CD14-positive monocyte (primary cell): ENCODE data around the gene AFF1. TPM values are rescaled to one million over a fixed set of nuclear protein-coding genes. Genes with fewer than 3 reads are reported as not detected.
A peak's percentile ranks its signal among the peaks of the same experiment; 100 is the strongest.

Experiments
- DNase-seq, 3 donors: peaks; one replicate each; pipeline ENCODE4 v3.0.0-alpha.2; 2011 to 2022
- H2AFZ ChIP-seq: 2 replicates; pipeline ENCODE4 v1.6.0; 2012; ENCODE audit warnings: mild to moderate bottlenecking, low read depth, low read length, inconsistent platforms; ENCODE audit not compliant: insufficient read depth, poor library complexity, severe bottlenecking
- H3K27ac ChIP-seq, 2 donors: 1 replicate in 1 of 2; 2 replicates in 1 of 2; pipeline ENCODE4 v1.5.1; 2012 to 2013; ENCODE audit warnings: low read length in 2 of 2, control low read depth in 1 of 2, inconsistent platforms in 1 of 2, low read depth in 1 of 2, mild to moderate bottlenecking in 1 of 2
- H3K27me3 ChIP-seq, 2 donors: one replicate each; pipeline versions ENCODE4 v1.6.0 to v1.6.1; 2011 to 2013; ENCODE audit warnings: low read length in 2 of 2; ENCODE audit not compliant: control insufficient read depth in 2 of 2, insufficient read depth in 2 of 2
- H3K36me3 ChIP-seq, 2 donors: replicated peaks in 1 of 2; 1 replicate in 1 of 2; 2 replicates in 1 of 2; pipeline versions ENCODE4 v1.5.1 to v1.6.1; 2012 to 2013; ENCODE audit warnings: low read length in 2 of 2, control low read depth in 1 of 2, inconsistent platforms in 1 of 2, mild to moderate bottlenecking in 1 of 2; ENCODE audit not compliant: insufficient read depth in 2 of 2, control insufficient read depth in 1 of 2
- H3K4me1 ChIP-seq, 2 donors: 1 replicate in 1 of 2; 2 replicates in 1 of 2; pipeline versions ENCODE4 v1.5.1 to v1.6.1; 2012 to 2013; ENCODE audit warnings: low read length in 2 of 2, control low read depth in 1 of 2, inconsistent platforms in 1 of 2, mild to moderate bottlenecking in 1 of 2, moderate library complexity in 1 of 2; ENCODE audit not compliant: insufficient read depth in 2 of 2, control insufficient read depth in 1 of 2
- H3K4me2 ChIP-seq: replicated peaks from 2 replicates; pipeline ENCODE3; 2012; ENCODE audit warnings: low read length, moderate library complexity, mild to moderate bottlenecking; ENCODE audit not compliant: poor library complexity, severe bottlenecking; ENCODE audit errors: extremely low read depth
- H3K4me3 ChIP-seq, 3 experiments: fragments of 200-600 bp in 1 of 3; sonication (generic) in 1 of 3; replicated peaks in 1 of 3; 1 replicate in 2 of 3; 2 replicates in 1 of 3; pipeline ENCODE4 v1.5.1; 2011 to 2013; ENCODE audit warnings: low read length in 3 of 3, mild to moderate bottlenecking in 3 of 3, control low read depth in 2 of 3, low read depth in 2 of 3, inconsistent platforms in 1 of 3, moderate library complexity in 1 of 3
- H3K79me2 ChIP-seq: 2 replicates; pipeline ENCODE4 v1.6.0; 2012; ENCODE audit warnings: mild to moderate bottlenecking, control low read depth, inconsistent platforms, low read length, moderate library complexity; ENCODE audit not compliant: insufficient read depth
- H3K9ac ChIP-seq: 2 replicates; pipeline ENCODE4 v1.6.0; 2017; ENCODE audit warnings: low read length, mild to moderate bottlenecking; ENCODE audit not compliant: insufficient read depth, poor library complexity, severe bottlenecking
- H3K9me3 ChIP-seq, 2 donors: replicated peaks in 1 of 2; 1 replicate in 1 of 2; 2 replicates in 1 of 2; pipeline versions ENCODE4 v1.5.1 to v1.6.1; 2012 to 2013; ENCODE audit warnings: low read length in 2 of 2, control low read depth in 1 of 2; ENCODE audit not compliant: control insufficient read depth in 1 of 2, insufficient read depth in 1 of 2
- H4K20me1 ChIP-seq: 2 replicates; pipeline ENCODE4 v1.6.0; 2012; ENCODE audit warnings: mild to moderate bottlenecking, low read length, control low read depth, moderate library complexity; ENCODE audit not compliant: insufficient read depth
- H3K27ac Mint-ChIP-seq, 7 donors: one replicate each; pipeline ENCODE4 v1.8.0; 2020; ENCODE audit warnings: mild to moderate bottlenecking in 7 of 7, mixed read lengths in 7 of 7, moderate library complexity in 6 of 7, inconsistent platforms in 2 of 7
- H3K27me3 Mint-ChIP-seq, 3 donors: one replicate each; pipeline ENCODE4 v1.8.0; 2021 to 2022; ENCODE audit warnings: low read depth in 3 of 3, mild to moderate bottlenecking in 3 of 3, mixed read lengths in 3 of 3, moderate library complexity in 3 of 3, inconsistent platforms in 1 of 3
- H3K36me3 Mint-ChIP-seq, 2 donors: one replicate each; pipeline ENCODE4 v1.8.0; 2020; ENCODE audit warnings: mixed read lengths in 2 of 2, inconsistent platforms in 1 of 2, mild to moderate bottlenecking in 1 of 2
- H3K4me1 Mint-ChIP-seq: one replicate; pipeline ENCODE4 v1.8.0; 2020; ENCODE audit warnings: mild to moderate bottlenecking, mixed read lengths
- H3K4me3 Mint-ChIP-seq, 2 donors: one replicate each; pipeline ENCODE4 v1.8.0; 2020; ENCODE audit warnings: mild to moderate bottlenecking in 2 of 2, mixed read lengths in 2 of 2, moderate library complexity in 1 of 2
- H3K9me3 Mint-ChIP-seq, 7 donors: one replicate each; pipeline ENCODE4 v1.8.0; 2020 to 2022; ENCODE audit warnings: mixed read lengths in 7 of 7, mild to moderate bottlenecking in 6 of 7, moderate library complexity in 6 of 7, inconsistent platforms in 2 of 7
- CTCF ChIP-seq: fragments of 200-600 bp; IDR thresholded peaks from one replicate; pipeline ENCODE4 v1.8.0; 2022; ENCODE audit warnings: antibody characterized with exemption, mild to moderate bottlenecking
- WGBS: methylation state at CpG from one replicate; pipeline ENCODE4 v1.1.5; 2013; ENCODE audit warnings: missing lambda C conversion rate; ENCODE audit not compliant: insufficient coverage; 5-methylcytosine and 5-hydroxymethylcytosine counted together
- intact Hi-C, 2 donors: fragments of 100-400 bp; cut with micrococcal nuclease; formaldehyde crosslinking; loops; one replicate each; pipeline versions ENCODE4 v1.15.0 to v1.15.1; 2023
- polyA plus RNA-seq, 3 donors: library from polyadenylated mRNA; depleted of rRNA in 1 of 3; unstranded in 2 of 3; stranded (reverse) in 1 of 3; fragments of 300-500 nt in 2 of 3; fragments of >200 nt in 1 of 3; fragmentation: Illumina TruSeq in 2 of 3; gene quantifications; 1 replicate in 2 of 3; 2 replicates in 1 of 3; pipeline ENCODE4 v1.2.3, GENCODE V29; 2012 to 2021

Gene AFF1
- polyA plus RNA-seq, 3 donors: 7.5 to 20.9 (median 16.3) TPM

DNA sequence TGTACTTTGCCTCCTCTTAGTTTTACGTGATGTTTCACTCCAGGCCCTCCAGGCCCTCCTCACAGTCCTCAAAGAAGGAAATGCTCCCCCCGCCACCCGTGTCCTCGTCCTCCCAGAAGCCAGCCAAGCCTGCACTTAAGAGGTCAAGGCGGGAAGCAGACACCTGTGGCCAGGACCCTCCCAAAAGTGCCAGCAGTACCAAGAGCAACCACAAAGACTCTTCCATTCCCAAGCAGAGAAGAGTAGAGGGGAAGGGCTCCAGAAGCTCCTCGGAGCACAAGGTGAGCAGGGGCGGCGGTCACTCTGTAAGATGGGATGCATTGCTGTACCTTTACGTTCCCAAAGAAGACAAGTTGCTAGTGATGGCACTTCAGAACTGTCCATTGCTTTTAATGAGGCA is 191.2 kb downstream of the AFF1 start:
- Histone ChIP-seq H3K9ac (no peak overlapping the region), H3K4me3 (no peak overlapping the region), H3K79me2 (peaks cover 14% of the 10 kb centered on the region), H2AFZ (no peak overlapping the region), H3K27me3 (no peaks in the 10 kb centered on the region), H3K9me3 (no peaks in the 10 kb centered on the region), H4K20me1 (peaks cover 28% of the 10 kb centered on the region), H3K36me3 (peaks cover 58 to 80% of the 10 kb centered on the region in 2 donors), H3K27ac (no peak overlapping the region), H3K4me2 (no peak overlapping the region), H3K4me1 (no peaks in the 10 kb centered on the region)
- H3K27me3 Mint-ChIP-seq: no peaks in the 10 kb centered on the region
- H3K9me3 Mint-ChIP-seq: no peaks in the 10 kb centered on the region
- 100% methylated on average over 3 of the region's 9 CpGs for WGBS
- peak overlapping the region in 2 of 7 donors; percentile 32 to 50 for H3K27ac Mint-ChIP-seq
- H3K4me3 Mint-ChIP-seq: no peak overlapping the region
- H3K4me1 Mint-ChIP-seq: peaks cover 19% of the 10 kb centered on the region
- peaks cover 61 to 67% of the 10 kb centered on the region in 2 donors for H3K36me3 Mint-ChIP-seq
- DNase-seq: no peak
- TF ChIP-seq CTCF: no peak
- intact Hi-C loops: no loop called here

GRCh38 chr4:87128006-87128705 is 193.3 kb downstream of the AFF1 start:
- H3K36me3 ChIP-seq: peaks cover 79 to 99% of the 10 kb centered on the region in 2 donors

More at GRCh38 chr4:87128006-87128705, 193.3 kb downstream of the AFF1 start:
- Histone ChIP-seq H3K9me3 (no peaks in the 10 kb centered on the region), H3K4me3 (no peak overlapping the region), H2AFZ (no peak overlapping the region), H3K9ac (no peak overlapping the region), H4K20me1 (peaks cover 10% of the 10 kb centered on the region), H3K27me3 (no peaks in the 10 kb centered on the region), H3K4me2 (no peak overlapping the region), H3K79me2 (peaks cover 8% of the 10 kb centered on the region), H3K4me1 (no peaks in the 10 kb centered on the region), H3K27ac (no peak overlapping the region)
- TF ChIP-seq CTCF: no peak
- WGBS: 100% methylated on average over 1 of the region's 2 CpGs
- DNase-seq: no peak
- H3K4me3 Mint-ChIP-seq: no peak overlapping the region
- H3K36me3 Mint-ChIP-seq: peaks cover 76 to 88% of the 10 kb centered on the region in 2 donors
- intact Hi-C loops: no loop called here
- H3K27me3 Mint-ChIP-seq: no peaks in the 10 kb centered on the region
- no peak overlapping the region for H3K27ac Mint-ChIP-seq
- H3K9me3 Mint-ChIP-seq: no peaks in the 10 kb centered on the region
- peaks cover 3% of the 10 kb centered on the region for H3K4me1 Mint-ChIP-seq
